ENCODE measurements around the gene ELMOD1. TPM values are rescaled to one million over a fixed set of nuclear protein-coding genes. Genes with fewer than 3 reads are reported as not detected.

Gene ELMOD1
- total RNA-seq, 4 donors from 2014 or later: 0.16 to 0.27 TPM; not detected in 2

DNA sequence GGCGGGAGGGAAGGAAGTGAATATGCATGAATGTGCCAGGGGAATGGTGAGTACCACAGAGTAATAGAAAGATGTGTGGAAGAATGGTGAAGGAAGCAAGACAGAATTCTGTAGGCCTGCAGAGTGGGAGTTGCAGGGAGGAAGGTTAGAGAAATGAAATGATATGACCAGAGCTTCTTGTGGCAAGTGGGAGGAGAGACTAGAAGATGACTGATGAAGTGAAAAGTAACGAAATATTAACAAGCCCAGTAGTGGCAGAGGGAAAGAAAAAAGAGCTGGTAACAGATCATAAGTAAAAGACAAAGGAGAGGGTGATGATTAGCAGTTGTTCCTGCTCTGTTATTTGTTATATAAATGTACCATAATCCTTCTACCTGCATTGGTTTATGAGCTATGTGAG, 24.4 kb upstream of the ELMOD1 start:
- in situ Hi-C loops (cut with MboI; ENCODE audit: low pct_ligation_motif_present in 1 of 4, low pct_unique_long_range_greater_than_20kb in 1 of 4, low sequenced_read_pairs in 3 of 4) (no loop called here), intact Hi-C loops (cut with DNase I; ENCODE audit: low total_unique reads) (no loop called here)

GRCh38 chr11:107567739-107568335, 23.1 kb upstream of the ELMOD1 start:
- no peak for DNase-seq
- Histone ChIP-seq H3K27ac (no peak overlapping the region), H3K9me3 (no peaks in the 10 kb centered on the region), H3K27me3 (peaks cover 5% of the 10 kb centered on the region), H3K4me3 (no peak overlapping the region), H3K36me3 (no peaks in the 10 kb centered on the region), H3K4me1 (peaks cover 10 to 18% (median 14%) of the 10 kb centered on the region in 4 donors)
- WGBS, 2 donors (ENCODE audit: low coverage in 1 of 2): 58 to 76% methylated on average over 5 of the region's 5 CpGs
- intact Hi-C loops (cut with DNase I; ENCODE audit: low total_unique reads) (no loop called here), in situ Hi-C loops (cut with MboI; ENCODE audit: low pct_ligation_motif_present in 1 of 4, low pct_unique_long_range_greater_than_20kb in 1 of 4, low sequenced_read_pairs in 3 of 4) (no loop called here)
- TF ChIP-seq CTCF (IDR thresholded peaks at IDR 0.05) (no peak), POLR2AphosphoS5 (IDR thresholded peaks at IDR 0.05) (no peak), EP300 (IDR thresholded peaks at IDR 0.05; ENCODE audit: low read depth) (no peak), POLR2A (IDR thresholded peaks at IDR 0.05) (no peak)

More for the DNA sequence above, 24.4 kb upstream of the ELMOD1 start:
- H3K4me3 ChIP-seq: no peak overlapping the region
- H3K27ac ChIP-seq: no peak overlapping the region
- peaks cover 10 to 18% (median 14%) of the 10 kb centered on the region in 4 donors for H3K4me1 ChIP-seq
- H3K27me3 ChIP-seq: no peaks in the 10 kb centered on the region
- no peaks in the 10 kb centered on the region for H3K9me3 ChIP-seq
- H3K36me3 ChIP-seq: no peaks in the 10 kb centered on the region
- WGBS, 2 donors (ENCODE audit: low coverage in 1 of 2): 83 to 90% methylated on average over 2 of the region's 2 CpGs
- no peak for DNase-seq
- TF ChIP-seq POLR2AphosphoS5 (IDR thresholded peaks at IDR 0.05) (no peak), CTCF (IDR thresholded peaks at IDR 0.05) (no peak), EP300 (IDR thresholded peaks at IDR 0.05; ENCODE audit: low read depth) (no peak), POLR2A (IDR thresholded peaks at IDR 0.05) (no peak)

- Histone ChIP-seq H3K27me3 (peaks cover 5% of the 10 kb centered on the region), H3K4me1 (peaks cover 0 to 5% (median 4%) of the 10 kb centered on the region in 4 donors), H3K27ac (no peak overlapping the region), H3K4me3 (no peak overlapping the region), H3K36me3 (no peaks in the 10 kb centered on the region), H3K9me3 (no peaks in the 10 kb centered on the region)
- in situ Hi-C loops (cut with MboI; ENCODE audit: low pct_ligation_motif_present in 1 of 4, low pct_unique_long_range_greater_than_20kb in 1 of 4, low sequenced_read_pairs in 3 of 4): no loop called here
- WGBS, 2 donors (ENCODE audit: low coverage in 1 of 2): 91% methylated on average over 12 of the region's 12 CpGs; no CpG with 5 or more reads in 1 of the 2 donors
- DNase-seq: no peak
- TF ChIP-seq POLR2A (IDR thresholded peaks at IDR 0.05): no peak
- intact Hi-C loops (cut with DNase I; ENCODE audit: low total_unique reads): no loop called here
Measured at GRCh38 chr11:107570015-107570414, 20.9 kb upstream of the ELMOD1 start.

DNA sequence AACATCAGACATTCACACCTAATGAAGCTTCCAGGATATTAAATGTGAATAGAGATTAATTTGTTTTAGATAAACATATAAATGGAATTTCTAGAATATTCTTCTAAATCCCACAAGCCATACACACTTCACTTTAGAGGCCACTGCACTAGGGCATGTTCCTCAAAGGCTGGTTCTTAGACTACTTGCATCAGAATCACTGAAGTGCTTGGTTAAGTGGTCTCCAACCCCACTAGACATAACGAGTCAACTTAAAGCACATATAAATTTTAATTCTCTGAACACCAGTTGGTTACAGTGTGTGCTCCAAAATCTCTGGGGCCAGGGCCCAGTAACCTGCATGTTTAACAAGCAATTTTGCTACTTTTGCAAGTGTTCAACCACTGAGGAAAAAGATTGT, 17.5 kb upstream of the ELMOD1 start:
- no peak overlapping the region for H3K27ac ChIP-seq
- no peaks in the 10 kb centered on the region for H3K36me3 ChIP-seq
- H3K9me3 ChIP-seq: no peaks in the 10 kb centered on the region
- 60 to 61% methylated on average over 1 of the region's 1 CpG for WGBS, 2 donors (ENCODE audit: low coverage in 1 of 2)
- in situ Hi-C loops (cut with MboI; ENCODE audit: low pct_ligation_motif_present in 1 of 4, low pct_unique_long_range_greater_than_20kb in 1 of 4, low sequenced_read_pairs in 3 of 4) (no loop called here), intact Hi-C loops (cut with DNase I; ENCODE audit: low total_unique reads) (no loop called here)
- peaks cover 5% of the 10 kb centered on the region for H3K27me3 ChIP-seq
- DNase-seq: no peak
- H3K4me3 ChIP-seq: no peak overlapping the region
- TF ChIP-seq POLR2AphosphoS5 (IDR thresholded peaks at IDR 0.05): no peak
- no peak for TF ChIP-seq CTCF (IDR thresholded peaks at IDR 0.05)
- TF ChIP-seq POLR2A (IDR thresholded peaks at IDR 0.05): no peak
- no peak for TF ChIP-seq EP300 (IDR thresholded peaks at IDR 0.05; ENCODE audit: low read depth)
- no peaks in the 10 kb centered on the region for H3K4me1 ChIP-seq
